Ovary (tissue), 9 donors: Measurements from ENCODE around the gene NR3C1. TPM values are rescaled to one million over a fixed set of nuclear protein-coding genes. Genes with fewer than 3 reads are reported as not detected.

Source experiments
- DNase-seq, 5 donors: peaks; one replicate each; pipeline ENCODE4 v3.0.0-alpha.2; 2019 to 2020
- H3K27ac ChIP-seq, 2 donors: fragments of 200-600 bp; one replicate each; pipeline versions ENCODE4 v1.5.1 to v1.8.0; 2019 to 2022
- H3K27me3 ChIP-seq: fragments of 200-600 bp; one replicate; pipeline ENCODE4 v1.8.0; 2022
- H3K36me3 ChIP-seq: fragments of 200-600 bp; sonication (generic); one replicate; pipeline ENCODE4 v1.5.1; 2019
- H3K4me1 ChIP-seq: one replicate; pipeline ENCODE4 v1.8.1; 2013; ENCODE audit warnings: mild to moderate bottlenecking, moderate library complexity; ENCODE audit not compliant: insufficient read depth
- H3K4me3 ChIP-seq: fragments of 200-600 bp; sonication (generic); one replicate; pipeline ENCODE4 v1.5.1; 2017
- H3K9me3 ChIP-seq, 2 donors: fragments of 200-600 bp in 1 of 2; sonication (generic) in 1 of 2; one replicate each; pipeline versions ENCODE4 v1.5.1 to v1.8.1; 2013 to 2019; ENCODE audit warnings: mild to moderate bottlenecking in 1 of 2, moderate library complexity in 1 of 2
- EP300 ChIP-seq: sonication (generic); formaldehyde crosslinking; IDR thresholded peaks from one replicate; pipeline ENCODE4 v1.6.1; 2017; ENCODE audit warnings: antibody characterized with exemption
- POLR2A ChIP-seq: fragments of 450-650 bp; IDR thresholded peaks from one replicate; pipeline ENCODE4 v1.6.1; 2017; ENCODE audit warnings: antibody characterized with exemption, mild to moderate bottlenecking, moderate library complexity
- WGBS, 3 donors: extraction: QIAGEN DNeasy Blood & Tissue Kit in 1 of 3; methylation state at CpG; one replicate each; pipeline versions ENCODE4 v1.1.5 to v1.1.7; 2013 to 2017; 5-methylcytosine and 5-hydroxymethylcytosine counted together
- intact Hi-C, 4 donors: fragments of 100-400 bp; cut with DNase I; formaldehyde crosslinking; loops; one replicate each; pipeline versions ENCODE4 v1.11.0 to v1.15.1; 2022 to 2023
- polyA plus RNA-seq, 2 donors: library from polyadenylated mRNA; stranded (reverse); fragments of 200-250 nt in 1 of 2; fragments of 350-450 nt in 1 of 2; fragmentation: Illumina TruSeq in 1 of 2; extraction: RNeasy Lipid Tissue Mini Kit (QIAGEN cat#74804) in 1 of 2; gene quantifications; one replicate each; pipeline ENCODE4 v1.2.3, GENCODE V29; 2013 to 2014
- total RNA-seq, 7 donors: library from RNA; depleted of rRNA in 2 of 7; stranded (reverse); fragments of >200 nt in 2 of 7; fragmentation: NEBNext Ultra II Directional in 3 of 7; extraction: Animal tissue kit (Norgen Biotek cat#: 25700) in 3 of 7; gene quantifications; one replicate each; pipeline versions ENCODE4 v1.1.0 to v1.2.4, GENCODE V29; 2016 to 2023
- TF ChIP-seq, protein P1 (sequence below), 3 donors: fragments of 450-650 bp in 2 of 3; fragments of 200-600 bp in 1 of 3; IDR thresholded peaks; one replicate each; pipeline versions ENCODE4 v1.5.1 to v1.8.0; 2016 to 2022; ENCODE audit warnings: antibody characterized with exemption in 3 of 3, mild to moderate bottlenecking in 1 of 3
- donor health status: DM: no; HTN: no; CAD: no; lungs with moderate emphysema.
- donor health status: DM: no; HTN: no; CAD: no.
- donor health status: Bipolar disorder and iron deficiency.
- donor health status: DM: yes; HTN: yes; CAD: no.
- donor health status: DM: no; HTN: no; CAD: no.
- donor health status: DM: yes; HTN: yes; CAD: no.

The NR3C1 gene
- total and polyA plus RNA-seq, 9 donors = 15.5 to 54.3 (median 38.4) TPM

DNA sequence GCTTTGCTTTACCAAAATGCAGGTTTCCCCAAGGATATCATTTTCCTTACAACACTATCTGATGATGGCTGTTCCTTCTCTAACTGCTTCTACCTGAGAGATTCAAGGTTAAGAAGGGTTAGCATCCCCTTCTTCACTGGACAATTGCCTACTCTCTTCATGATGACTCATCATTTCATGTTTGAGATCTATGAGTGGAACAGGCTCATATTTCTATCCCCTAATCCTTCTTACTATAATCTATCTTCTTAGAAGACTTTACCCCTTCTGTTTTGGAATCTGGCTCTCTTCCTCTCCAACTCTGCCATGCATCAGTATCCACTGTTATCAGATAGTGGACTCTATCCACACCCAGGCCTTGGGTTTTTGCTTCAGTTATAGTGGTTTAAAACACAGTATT, 54.3 kb downstream of the NR3C1 start:
- Histone ChIP-seq H3K9me3 (no peaks in the 10 kb centered on the region), H3K4me3 (no peak overlapping the region), H3K4me1 (peaks cover 5% of the 10 kb centered on the region), H3K27ac (no peak overlapping the region), H3K36me3 (no peaks in the 10 kb centered on the region), H3K27me3 (no peaks in the 10 kb centered on the region)
- DNase-seq = no peak
- TF ChIP-seq POLR2A = no peak
- TF ChIP-seq, protein P1, sequence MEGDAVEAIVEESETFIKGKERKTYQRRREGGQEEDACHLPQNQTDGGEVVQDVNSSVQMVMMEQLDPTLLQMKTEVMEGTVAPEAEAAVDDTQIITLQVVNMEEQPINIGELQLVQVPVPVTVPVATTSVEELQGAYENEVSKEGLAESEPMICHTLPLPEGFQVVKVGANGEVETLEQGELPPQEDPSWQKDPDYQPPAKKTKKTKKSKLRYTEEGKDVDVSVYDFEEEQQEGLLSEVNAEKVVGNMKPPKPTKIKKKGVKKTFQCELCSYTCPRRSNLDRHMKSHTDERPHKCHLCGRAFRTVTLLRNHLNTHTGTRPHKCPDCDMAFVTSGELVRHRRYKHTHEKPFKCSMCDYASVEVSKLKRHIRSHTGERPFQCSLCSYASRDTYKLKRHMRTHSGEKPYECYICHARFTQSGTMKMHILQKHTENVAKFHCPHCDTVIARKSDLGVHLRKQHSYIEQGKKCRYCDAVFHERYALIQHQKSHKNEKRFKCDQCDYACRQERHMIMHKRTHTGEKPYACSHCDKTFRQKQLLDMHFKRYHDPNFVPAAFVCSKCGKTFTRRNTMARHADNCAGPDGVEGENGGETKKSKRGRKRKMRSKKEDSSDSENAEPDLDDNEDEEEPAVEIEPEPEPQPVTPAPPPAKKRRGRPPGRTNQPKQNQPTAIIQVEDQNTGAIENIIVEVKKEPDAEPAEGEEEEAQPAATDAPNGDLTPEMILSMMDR (IDR thresholded peaks at IDR 0.05) = no peak
- intact Hi-C loops = no loop called here

DNA sequence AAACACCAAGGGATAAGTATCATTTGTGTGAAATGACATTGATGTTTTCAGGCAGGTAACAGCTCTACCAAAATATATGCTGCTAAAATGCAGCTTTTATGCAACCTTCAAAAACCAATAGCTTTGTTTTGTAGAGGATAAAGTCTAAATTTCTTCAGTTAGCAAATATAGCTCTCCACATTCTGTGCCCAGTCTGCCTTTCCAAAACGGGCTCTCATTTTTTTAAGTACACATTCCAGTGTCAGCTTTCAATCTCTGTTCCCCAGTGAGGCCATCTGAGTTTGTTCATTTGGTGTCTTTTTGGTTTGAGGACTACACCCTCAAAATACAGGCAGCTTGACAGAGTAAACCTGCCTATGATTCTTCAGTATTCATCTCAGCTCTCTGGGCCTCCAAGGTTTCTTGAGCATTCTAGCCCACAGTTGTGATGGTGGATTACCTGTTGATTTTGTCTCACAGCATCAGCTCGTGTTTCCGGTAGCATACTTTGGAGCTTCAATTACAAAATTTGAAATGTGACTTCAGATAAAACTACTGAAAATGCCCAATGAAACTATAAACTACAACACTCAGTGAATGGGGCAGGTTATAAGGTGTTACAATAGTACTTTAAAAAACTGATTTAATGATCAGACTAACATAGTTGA, 55.7 kb downstream of the NR3C1 start:
- H3K36me3 ChIP-seq = no peaks in the 10 kb centered on the region
- H3K27me3 ChIP-seq = no peaks in the 10 kb centered on the region
- no peak overlapping the region for H3K27ac ChIP-seq
- peaks cover 7% of the 10 kb centered on the region for H3K4me1 ChIP-seq
- TF ChIP-seq EP300 (no peak), POLR2A (no peak)
- TF ChIP-seq, protein P1 (IDR thresholded peaks at IDR 0.05) = no peak
- no peak overlapping the region for H3K4me3 ChIP-seq
- H3K9me3 ChIP-seq = no peaks in the 10 kb centered on the region
- intact Hi-C loops = no loop called here
- 72 to 74% (median 73%) methylated on average over 3 of the region's 3 CpGs for WGBS, 3 donors
- no peak for DNase-seq

DNA sequence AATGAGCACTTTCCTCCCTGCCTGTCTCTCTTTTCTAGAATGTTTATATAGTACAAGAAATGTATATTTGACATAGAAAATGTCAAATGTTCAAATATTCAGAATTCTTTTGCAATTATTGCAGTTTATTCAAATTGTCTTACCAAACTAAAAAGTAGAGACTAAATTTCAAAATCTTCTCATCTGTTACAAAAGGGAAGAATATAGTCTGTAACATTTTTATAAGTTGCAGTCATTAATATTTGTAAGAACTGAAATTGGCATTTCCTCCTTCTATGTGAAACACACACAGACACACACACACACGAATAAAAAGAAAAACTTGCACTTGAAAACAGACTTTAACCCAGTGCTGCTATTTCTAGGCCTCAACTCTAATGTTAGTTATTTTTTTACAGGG, 56.4 kb downstream of the NR3C1 start:
- peaks cover 7% of the 10 kb centered on the region for H3K4me1 ChIP-seq
- 51 to 59% (median 53%) methylated on average over 1 of the region's 1 CpG for WGBS, 3 donors
- TF ChIP-seq EP300 (no peak), POLR2A (no peak)
- TF ChIP-seq, protein P1 (IDR thresholded peaks at IDR 0.05) = no peak
- H3K9me3 ChIP-seq = no peaks in the 10 kb centered on the region
- no peak for DNase-seq
- H3K27ac ChIP-seq = no peak overlapping the region
- no peaks in the 10 kb centered on the region for H3K36me3 ChIP-seq
- no peak overlapping the region for H3K4me3 ChIP-seq
- intact Hi-C loops = no loop called here
- H3K27me3 ChIP-seq = no peaks in the 10 kb centered on the region

DNA sequence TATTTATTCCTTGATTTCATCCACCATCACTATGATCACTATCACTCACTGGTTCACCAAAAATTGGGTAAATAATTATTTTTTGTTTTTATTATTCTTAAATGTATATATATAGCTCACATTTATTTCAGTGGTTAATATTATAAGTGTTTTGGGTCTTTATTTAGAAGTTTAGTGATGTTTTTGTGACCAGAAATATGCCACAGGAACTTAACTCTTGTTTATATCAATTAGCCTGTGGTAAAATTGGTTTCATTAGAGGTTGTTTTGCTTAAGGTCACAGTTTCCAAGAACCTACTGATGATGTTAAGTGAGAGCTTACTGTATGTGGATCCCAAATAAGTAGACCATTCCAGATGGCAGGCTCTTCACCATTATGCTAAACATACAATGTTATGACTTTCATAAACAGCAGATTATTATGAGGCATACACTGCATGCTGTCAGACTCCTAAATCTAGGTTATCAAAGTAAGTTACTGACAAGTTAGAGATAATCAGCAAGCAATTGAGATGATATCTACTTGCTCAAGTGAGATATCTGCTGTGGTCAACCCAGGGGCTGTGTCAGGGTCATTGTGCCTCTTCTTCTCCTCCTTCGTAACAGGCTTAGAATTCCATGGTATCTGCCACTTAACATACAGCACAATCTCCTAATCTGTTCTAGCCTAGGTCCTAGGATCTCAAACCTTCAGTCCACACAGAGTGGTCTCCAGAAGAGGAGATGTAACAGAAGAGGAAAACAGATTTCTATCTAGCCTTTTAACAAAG, 57.6 kb downstream of the NR3C1 start:
- Histone ChIP-seq H3K4me1 (peaks cover 7% of the 10 kb centered on the region), H3K36me3 (no peaks in the 10 kb centered on the region), H3K4me3 (no peak overlapping the region), H3K27me3 (no peaks in the 10 kb centered on the region), H3K9me3 (no peaks in the 10 kb centered on the region), H3K27ac (no peak overlapping the region)
- 85 to 92% (median 89%) methylated on average over 1 of the region's 1 CpG for WGBS, 3 donors
- TF ChIP-seq POLR2A (no peak), EP300 (no peak)
- TF ChIP-seq, protein P1 (IDR thresholded peaks at IDR 0.05) = no peak
- intact Hi-C loops = no loop called here
- no peak for DNase-seq
